GM21526 (cell line): Measurements from ENCODE around the gene ASAP2.

Experiments used
- ATAC-seq: cut with Tn5 transposase; IDR thresholded peaks from one replicate; pipeline ENCODE4 v1.9.1; 2021; ENCODE audit warnings: moderate library complexity; ENCODE audit not compliant: unreplicated experiment, low FRiP score

Gene ASAP2

DNA sequence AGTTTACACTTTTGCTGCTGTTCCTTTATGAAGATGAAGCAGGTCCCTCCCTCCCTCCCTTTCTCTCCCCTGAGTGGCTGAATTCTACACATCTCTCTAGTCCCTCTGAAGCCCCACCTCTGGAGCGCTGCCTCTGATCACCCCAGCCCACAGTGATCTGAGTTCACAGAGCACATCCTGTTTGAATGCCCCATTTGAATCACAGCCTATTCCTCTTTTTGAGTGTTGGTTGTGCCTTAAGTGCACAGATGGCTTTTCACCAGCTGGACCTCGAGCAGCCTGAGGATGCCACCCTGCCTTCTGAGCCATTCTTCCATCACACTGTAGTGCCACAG, 129.6 kb downstream of the ASAP2 start:
- peak; percentile 92 for ATAC-seq

DNA sequence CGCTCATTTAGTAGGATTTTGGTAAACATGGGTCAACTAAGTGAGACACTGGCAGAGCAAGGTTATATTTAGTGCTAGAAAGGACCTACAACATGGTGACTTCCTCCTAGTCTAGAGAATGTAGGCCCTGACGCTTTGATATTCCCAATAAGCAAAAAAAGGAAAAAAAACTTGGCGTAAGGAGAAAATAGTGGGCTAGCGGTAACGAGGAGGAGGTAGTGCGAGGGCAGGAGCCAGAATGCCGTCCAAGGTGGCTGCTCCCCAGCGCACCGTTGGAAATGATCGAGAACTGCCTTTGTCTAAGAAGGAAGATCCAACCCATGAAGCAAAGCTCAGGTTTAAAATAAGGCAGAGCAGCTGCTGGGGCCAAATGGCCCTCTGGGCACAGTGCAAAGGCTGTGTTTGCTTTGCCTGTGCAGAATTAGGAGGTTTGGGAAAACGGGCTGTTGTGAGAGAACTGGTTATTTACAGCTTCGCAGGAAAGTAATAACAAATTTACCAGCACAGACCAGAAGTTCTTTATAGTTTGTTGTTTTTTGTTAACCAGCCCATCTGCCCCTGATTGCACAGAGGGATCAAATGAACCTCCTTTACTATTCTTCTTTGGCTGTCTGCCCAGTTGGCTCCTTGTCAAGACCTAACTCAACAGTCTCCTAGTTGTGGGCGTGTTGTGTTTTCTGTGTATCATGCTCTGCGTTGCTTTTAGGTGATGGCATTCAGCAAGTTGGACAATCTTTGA, 130.1 kb downstream of the ASAP2 start:
- no peak for ATAC-seq

DNA sequence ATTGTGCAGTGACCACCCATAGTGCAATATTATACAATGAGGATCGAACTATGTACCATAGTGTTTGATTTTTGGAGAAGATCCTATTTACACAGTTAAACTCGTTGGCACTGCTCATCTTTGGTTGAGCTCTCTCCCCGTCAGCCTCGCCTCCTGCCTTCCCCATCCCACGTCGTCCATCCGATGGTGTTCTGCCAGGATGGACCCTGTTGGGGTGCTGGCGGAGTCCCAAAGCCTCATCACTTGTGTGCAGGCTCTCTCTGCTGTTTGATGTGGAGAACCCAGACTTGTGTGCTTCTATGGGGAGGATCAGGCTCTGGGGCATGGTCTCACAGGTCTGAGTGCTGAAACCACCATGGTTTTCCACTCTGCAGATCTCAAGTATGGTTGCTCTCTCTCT, 131.3 kb downstream of the ASAP2 start:
- ATAC-seq, result no peak

DNA sequence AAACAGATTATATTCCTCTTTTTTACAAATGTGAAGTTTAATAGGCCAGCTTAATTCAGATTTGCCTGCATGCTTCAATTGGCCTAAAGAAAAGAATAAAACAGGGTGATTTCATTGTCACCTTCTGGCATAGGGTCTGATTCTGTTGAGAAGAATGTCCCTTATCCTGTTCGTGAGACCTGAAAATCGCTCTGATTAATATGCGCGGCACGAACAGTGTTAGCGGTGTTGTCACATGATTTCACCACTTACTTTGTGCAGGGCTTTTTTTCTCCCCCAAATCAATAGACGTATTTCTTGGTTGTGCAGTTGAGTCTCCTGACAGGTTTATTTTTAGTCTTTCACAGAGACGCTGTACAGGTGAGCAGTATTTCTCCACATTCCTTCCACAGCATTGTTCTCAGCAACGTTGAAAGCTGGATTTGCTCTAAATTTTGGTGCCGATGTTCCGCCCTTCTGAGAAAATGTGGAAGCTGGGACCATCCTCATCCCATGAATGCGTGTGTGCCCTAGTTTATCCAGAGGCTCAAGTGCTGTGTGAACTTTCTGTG, 134.8 kb downstream of the ASAP2 start:
- ATAC-seq, result no peak

DNA sequence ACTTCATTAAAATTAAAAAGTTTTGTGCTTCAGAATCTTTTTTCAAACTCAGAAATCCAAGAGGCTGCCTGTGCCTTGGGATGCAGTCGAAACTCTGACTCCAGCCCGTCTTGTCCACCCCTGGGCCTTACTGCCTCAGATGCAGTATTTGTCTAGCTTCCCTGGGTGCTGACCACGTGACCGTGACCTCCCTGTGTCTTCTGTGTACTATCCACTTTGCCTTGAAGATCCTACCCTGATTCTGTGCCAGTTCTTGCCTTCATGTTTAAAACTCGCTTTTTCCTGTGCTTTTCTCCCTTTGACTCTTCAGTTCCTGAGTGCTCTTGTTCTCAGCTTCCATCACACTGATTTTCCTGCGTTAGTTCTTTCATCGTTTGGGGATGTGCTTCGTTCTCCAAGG, 136.0 kb downstream of the ASAP2 start:
- no peak for ATAC-seq

DNA sequence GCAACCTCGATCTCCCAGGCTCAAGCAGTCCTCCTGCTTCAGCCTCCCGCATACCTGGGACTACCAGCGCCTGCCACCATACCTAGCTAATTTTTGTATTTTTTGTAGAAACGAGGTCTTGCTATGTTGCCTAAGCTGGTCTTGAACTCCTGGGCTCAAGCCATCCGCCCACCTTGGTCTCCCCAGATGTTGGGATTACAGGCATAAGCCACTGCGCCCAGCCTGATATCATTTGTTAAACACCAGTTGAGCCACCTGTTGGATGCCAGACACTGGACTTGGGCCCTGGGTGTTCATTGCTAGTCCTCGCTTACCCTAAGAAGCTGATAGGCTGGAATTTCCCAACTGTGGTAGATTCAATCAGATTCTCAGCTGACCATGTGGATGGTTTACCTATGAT, 136.9 kb downstream of the ASAP2 start:
- no peak for ATAC-seq

DNA sequence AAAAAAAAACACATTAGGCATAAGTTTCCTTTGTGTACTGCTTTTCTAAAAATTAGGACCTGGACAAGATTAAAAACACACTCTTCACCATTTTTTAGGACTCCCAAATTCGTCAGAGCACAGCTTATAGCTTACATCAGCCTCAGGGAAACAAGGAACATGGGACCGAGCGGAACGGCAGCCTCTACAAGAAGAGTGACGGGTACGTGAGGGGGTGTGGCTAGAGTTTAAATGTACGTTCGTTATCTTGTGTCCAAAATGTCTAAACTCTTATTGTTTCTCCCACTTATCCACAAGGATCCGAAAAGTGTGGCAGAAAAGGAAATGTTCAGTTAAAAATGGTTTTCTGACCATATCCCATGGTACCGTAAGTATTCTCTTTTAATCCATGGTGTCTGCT, 137.8 kb downstream of the ASAP2 start:
- ATAC-seq, result no peak

DNA sequence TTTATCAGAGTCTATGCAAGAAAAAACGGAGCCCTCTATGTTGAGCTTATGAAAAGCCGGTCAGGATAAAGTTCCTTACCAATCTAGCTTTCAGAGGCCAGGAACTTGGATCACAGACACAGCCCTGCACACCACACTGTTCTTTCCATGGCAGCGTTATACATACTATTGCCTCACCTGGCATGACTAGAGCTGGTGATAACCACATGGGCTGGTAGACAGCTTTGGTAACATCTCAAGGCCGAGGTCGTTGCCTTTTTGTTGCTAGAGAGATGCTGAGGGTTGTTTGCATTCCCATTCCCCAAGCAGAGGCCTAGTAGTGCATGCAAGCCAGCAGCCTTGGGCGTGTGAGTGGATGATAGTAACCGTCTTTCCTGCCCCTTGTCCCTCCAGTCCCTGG, 138.7 kb downstream of the ASAP2 start:
- no peak for ATAC-seq

DNA sequence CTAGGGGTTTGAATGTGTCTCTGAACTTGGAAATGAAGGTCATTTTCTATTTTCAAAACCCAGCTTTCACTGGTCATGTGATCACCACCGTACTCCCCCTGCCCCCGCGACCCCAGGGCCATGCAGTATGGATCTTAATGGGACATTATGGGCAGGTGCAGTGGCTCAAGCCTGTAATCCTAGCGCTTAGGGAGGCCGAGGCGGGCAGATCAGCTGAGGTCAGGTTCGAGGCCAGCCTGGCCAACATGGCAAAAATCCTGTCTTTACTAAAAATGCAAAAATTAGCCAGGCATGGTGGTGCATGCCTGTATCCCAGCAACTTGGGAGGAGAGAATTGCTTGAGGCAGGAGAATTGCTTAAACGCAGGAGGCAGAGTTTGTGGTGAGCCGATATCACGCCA, 139.4 kb downstream of the ASAP2 start:
- no peak for ATAC-seq

DNA sequence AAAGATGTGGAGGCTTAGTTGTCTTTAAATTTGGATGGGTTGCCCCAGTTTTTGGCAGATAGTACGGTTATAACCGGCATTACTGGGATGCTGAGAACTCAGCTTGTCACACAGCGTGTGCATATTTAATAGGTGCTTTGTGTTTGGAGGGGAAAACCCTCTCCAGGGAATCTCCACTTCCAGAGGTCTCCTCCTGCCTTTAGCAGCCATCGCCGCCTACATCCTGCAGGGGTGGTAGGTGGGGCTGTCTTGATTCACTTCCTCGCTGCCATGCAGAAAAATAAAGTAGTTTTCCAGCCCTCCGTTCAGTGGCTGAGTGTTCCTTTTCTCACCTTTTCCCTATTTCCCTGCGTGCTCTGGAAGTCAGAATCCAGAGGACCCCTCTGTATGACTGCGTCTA, 140.3 kb downstream of the ASAP2 start:
- ATAC-seq, result no peak

DNA sequence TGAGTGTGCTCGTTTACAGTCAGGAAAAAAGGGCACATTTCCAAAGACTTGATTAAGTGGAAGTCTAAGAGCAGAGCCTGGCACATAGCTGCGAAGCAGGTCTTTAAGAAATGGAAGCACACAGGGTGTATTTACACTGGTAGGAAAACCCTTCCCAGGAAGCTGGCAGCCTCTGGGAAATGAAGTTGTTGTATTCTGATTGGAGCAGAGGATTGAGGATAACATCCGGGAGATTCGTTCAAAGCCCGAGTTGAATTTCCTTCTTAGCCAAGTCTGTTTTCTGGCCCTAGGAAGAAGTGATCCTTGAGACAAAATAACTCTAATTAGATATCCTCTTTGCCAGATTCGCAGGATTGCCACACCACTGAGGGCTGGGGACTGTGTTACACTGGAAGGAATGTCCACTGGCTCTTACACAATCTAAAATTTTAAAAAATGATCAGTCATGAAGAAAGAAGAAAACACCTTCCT, 140.8 kb downstream of the ASAP2 start:
- no peak for ATAC-seq

DNA sequence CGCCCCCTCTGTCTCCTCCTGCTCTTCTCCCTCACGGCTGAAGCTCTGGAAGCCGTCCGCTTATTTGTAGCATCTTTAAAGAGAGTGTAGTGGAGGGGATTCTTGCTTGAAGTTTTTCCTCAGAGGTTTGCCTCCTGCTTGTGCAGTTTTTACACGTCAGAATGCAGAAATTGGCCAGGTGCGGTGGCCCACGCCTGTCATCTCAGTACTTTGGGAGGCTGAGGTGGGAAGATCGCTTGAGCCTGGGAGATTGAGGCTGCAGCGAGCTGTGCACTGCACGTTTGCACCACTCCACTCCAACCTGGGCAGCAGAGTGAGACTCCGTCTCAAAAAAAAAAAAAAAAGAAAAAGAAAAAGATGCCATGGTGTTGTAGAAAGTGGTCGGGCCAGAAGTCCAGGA, 147.7 kb downstream of the ASAP2 start:
- ATAC-seq, result no peak

DNA sequence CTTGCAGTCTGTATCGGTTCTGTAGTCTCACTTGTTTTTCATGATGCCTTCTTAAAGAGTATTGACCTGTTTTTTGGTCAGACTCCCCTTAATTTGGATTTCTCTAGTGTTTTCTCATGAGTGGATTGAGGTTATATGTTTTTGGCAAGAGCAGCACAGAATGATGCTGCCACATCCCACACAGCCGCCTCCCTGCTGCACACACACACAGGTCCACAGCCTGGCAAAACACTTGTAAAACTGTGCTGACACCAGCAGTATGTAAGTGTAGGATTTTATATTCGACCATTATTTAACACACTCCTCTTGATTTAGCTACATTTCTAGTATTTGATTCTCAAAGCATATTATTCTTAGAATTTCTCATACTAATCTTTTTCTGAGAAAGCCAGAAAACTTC, 148.7 kb downstream of the ASAP2 start:
- ATAC-seq, result no peak

DNA sequence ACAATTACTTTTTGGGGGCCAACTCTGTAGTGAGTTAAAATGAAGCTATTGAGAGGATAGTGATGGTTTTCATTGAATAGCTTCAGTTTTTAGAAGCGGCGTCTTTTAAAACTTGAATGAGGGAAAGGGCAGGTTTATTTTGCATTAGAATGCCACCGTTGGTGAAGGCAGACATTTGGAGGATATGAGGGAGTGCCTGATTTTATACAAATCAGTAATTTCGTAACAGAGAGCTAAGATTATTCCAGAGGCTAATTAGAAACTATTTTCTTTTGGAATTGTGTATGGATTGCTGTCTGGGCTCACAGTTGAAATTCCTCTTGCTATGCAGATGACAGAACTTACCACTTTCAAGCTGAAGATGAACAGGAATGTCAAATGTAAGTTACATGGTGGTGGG, 149.1 kb downstream of the ASAP2 start:
- no peak for ATAC-seq

DNA sequence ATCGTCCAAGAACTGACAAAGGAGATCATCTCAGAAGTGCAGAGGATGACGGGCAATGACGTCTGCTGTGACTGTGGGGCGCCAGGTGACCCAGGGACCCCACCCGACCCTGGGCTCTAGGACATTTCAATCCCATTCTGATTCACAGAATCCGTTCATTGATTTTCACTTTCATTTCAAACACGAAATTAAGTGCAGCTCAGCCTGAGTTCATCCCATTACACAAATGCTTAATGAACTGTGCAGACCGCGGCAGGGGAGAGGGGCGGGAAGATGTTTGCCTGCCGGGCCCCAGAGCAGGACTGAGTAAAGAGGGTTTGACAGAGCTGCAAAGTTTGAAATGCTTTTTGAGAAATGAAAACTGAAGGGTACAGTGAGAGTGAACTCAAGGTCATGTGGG, 149.6 kb downstream of the ASAP2 start:
- ATAC-seq, result no peak

DNA sequence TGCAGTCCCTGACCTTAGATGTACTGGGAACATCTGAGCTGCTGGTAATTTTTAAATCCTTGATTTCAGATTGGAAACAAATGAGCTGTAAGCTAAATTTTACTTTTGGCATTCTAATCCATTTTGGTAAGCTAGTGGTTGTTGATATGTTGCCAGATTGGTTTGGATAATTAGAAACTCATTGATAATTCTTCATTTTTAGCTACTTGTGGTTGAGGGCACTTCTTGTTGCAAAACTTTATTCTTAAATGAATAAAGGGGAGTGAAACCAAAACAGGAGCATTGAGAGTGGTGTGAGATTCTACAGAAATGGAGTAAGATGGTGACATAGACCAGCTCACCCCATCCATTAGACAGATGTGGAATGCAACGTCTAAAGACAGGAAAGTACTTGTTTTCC, 152.2 kb downstream of the ASAP2 start:
- no peak for ATAC-seq

DNA sequence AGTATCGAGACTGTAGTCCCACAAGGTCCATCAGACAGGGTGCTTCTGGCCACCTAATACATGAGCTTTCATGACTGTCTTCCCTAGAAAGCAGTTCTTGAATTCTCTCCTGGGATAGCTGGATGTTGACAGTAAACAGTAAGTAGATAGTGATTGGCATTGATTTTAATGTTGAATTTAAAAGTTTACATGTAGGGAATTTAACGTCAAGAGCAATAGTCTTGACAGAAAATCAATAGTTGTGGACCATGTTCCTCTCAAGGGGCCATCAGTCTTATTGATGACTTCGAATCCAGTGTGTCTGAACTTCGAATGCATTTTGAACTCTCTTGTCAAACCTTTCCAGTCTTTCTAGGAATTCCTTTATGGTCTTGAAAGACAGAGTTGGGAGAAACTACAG, 152.9 kb downstream of the ASAP2 start:
- ATAC-seq, result no peak

DNA sequence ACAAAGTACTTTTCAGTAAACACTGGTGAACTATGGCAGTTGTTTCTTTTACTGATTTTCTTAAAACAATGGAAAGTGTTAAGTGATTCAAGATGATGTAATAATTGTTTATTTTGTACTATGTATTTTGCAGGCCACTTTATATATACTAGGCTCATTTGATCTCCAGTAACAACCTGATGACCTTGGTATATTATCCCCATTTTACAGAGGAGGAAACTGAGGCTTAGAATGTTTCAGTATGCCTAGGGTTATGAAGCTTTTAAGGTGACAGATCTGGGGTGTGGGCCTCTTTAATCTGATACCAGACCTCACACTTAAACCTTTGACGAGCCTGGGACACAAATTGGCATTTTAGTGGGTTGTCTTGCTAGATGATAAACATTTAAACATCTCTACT, 153.5 kb downstream of the ASAP2 start:
- ATAC-seq, result no peak

DNA sequence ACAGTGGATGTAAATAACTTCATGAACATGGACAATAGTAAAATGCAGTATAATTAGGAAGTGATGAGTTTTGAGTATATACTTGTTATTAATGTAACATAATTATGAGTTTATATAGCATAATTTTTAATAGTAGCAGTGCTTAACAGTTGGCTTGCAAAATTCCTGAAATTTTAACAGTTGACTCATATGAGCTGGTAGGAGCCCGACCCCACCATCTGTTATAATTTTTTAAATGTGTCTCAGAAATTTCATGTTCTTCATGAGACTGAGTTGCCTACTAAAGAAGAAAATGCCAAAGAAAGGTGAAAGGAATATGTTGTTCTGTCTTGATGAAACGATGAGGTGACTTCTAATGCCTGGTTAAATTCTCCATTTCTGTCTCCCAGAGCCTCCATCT, 154.1 kb downstream of the ASAP2 start:
- no peak for ATAC-seq

DNA sequence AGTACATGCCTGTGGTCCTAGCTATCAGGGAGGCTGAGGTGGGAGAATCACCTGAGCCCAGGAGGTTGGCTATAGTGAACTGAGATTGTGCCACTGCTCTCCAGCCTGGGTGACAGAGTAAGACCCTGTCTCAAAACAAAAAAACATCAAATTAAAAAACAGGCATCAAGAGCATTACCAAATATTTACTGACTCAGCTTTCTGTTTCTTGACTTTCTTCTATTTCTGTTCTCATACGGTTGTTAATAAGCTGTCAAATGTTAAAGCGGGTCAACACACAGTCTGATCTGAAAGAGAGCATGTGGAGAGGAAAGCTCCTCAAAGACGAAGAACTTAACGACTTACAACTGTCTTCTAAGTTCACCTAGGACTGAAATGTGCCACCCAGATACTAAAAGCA, 157.8 kb downstream of the ASAP2 start:
- no peak for ATAC-seq

DNA sequence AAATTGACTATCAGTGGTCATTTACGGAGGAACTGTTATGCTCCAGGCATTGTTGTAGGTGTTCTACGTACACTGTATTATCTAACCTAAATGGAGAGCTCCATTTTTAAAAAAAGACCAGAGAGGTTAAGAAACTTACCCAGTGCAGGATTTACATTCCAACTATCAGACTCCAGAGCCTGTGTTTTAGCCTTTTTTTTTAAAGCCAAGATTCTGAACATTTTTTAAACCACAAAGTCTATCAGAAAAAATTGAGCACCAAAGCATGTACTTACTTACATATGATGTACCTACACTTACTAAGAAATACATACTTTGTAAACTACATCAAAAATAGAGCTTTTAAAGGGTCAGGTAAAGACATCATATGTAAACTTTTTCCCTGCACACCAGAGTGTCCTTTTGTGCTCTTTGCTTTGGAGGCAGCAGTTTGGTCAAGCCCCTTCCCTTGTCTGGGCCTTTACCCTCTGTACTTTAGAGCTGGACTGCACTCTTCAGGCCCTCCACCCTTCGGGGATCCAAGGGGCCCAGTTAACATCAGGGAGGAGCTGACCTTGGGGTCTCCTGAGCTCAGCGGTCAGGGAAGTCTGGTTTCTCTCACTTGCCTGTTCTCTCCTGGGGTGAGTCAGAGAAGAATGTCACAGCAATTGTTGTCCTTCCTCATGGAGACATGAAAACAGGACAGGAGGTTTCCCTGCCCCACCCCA, 158.3 kb downstream of the ASAP2 start:
- ATAC-seq, result no peak

DNA sequence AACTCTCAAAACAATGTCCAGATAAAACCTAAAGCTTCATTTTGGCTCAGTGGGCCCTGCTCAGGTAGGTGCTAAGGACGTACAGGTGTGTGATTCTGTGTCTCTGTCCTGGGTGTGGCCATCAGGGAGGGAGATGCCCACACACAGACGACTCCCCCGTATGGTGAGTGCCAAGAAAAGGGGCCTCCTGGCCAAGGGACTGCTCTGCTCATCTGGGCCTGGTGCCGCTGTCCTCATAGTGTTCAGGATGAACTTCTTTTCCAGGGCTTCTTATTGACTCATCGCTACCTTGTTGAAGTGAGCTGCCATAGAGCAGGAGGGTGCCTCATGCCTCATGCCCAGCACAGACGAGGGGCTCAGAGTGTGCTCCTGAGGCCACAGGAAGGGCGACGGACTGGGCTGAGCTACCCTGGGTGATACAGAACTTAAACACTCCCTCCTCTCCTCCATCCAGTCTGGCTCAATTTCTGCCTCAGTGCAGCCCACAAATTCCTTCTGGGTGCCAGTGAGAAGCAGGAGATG, 158.9 kb downstream of the ASAP2 start:
- ATAC-seq, result no peak
